Coronary artery (tissue), 2 donors: Measurements from ENCODE around the gene TPSAB1.

Experiments used
- DNase-seq: peaks from one replicate; pipeline ENCODE4 v3.0.0-alpha.2; 2017; ENCODE audit warnings: low spot score
- H3K27ac ChIP-seq, 2 donors: fragments of 200-600 bp; sonication (generic); one replicate each; pipeline ENCODE4 v1.5.1; 2016 to 2019
- H3K4me3 ChIP-seq: fragments of 200-600 bp; sonication (generic); 2 replicates; pipeline ENCODE4 v1.5.1; 2016; ENCODE audit warnings: mild to moderate bottlenecking, moderate library complexity
- CTCF ChIP-seq: fragments of 200-600 bp; sonication (generic); IDR thresholded peaks from one replicate; pipeline ENCODE4 v1.5.1; 2019; ENCODE audit warnings: antibody characterized with exemption

TPSAB1 gene

GRCh38 chr16:1282324-1282973, 41.9 kb downstream of the TPSAB1 start:
- no peak for DNase-seq
- H3K4me3 ChIP-seq: no peak overlapping the region
- H3K27ac ChIP-seq: no peak overlapping the region
- no peak for TF ChIP-seq CTCF

GRCh38 chr16:1283296-1283695, 42.8 kb downstream of the TPSAB1 start:
- no peak overlapping the region for H3K4me3 ChIP-seq
- no peak for DNase-seq
- no peak for TF ChIP-seq CTCF
- no peak overlapping the region for H3K27ac ChIP-seq

- no peak overlapping the region for H3K27ac ChIP-seq
- DNase-seq: no peak
- H3K4me3 ChIP-seq: no peak overlapping the region
- TF ChIP-seq CTCF: no peak
Observed at GRCh38 chr16:1283996-1284616, 43.6 kb downstream of the TPSAB1 start.

- no peak for DNase-seq
- no peak for TF ChIP-seq CTCF
- Histone ChIP-seq H3K4me3 (no peak overlapping the region), H3K27ac (no peak overlapping the region)
Observed at GRCh38 chr16:1285669-1286512, 45.4 kb downstream of the TPSAB1 start.

GRCh38 chr16:1286513-1287094, 46.1 kb downstream of the TPSAB1 start:
- H3K4me3 ChIP-seq: no peak overlapping the region
- DNase-seq: no peak
- no peak overlapping the region for H3K27ac ChIP-seq
- no peak for TF ChIP-seq CTCF

- H3K27ac ChIP-seq: no peak overlapping the region
- DNase-seq: no peak
- TF ChIP-seq CTCF: no peak
- H3K4me3 ChIP-seq: no peak overlapping the region
Observed at GRCh38 chr16:1287982-1288670, 47.6 kb downstream of the TPSAB1 start.
